GM21737 (cell line): ENCODE measurements around the gene CEP55.

Experiments
- ATAC-seq: cut with Tn5 transposase; IDR thresholded peaks from one replicate; pipeline ENCODE4 v1.9.1; 2021; ENCODE audit warnings: mild to moderate bottlenecking, moderate library complexity; ENCODE audit not compliant: unreplicated experiment

CEP55 gene

DNA sequence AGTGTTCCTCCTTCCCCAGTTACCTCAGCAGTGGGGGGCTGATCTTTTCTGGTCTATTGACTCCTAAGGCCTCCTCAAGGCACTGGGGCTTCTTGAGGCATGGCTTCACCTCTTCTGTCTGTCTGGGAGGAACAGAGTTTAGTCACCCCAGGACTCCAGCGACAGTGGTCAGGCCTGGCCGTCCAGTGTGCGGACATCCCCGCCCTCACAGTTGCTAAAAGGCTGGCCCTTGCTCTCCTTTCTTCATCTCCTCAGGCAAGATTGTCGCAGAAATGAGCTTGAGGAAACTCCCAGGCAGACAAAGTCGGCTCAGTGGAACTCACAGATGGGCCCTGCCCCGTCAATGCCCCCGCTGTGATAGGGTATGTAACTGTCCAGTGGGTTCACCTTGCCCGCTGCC is 63.1 kb downstream of the CEP55 start:
- no peak for ATAC-seq

DNA sequence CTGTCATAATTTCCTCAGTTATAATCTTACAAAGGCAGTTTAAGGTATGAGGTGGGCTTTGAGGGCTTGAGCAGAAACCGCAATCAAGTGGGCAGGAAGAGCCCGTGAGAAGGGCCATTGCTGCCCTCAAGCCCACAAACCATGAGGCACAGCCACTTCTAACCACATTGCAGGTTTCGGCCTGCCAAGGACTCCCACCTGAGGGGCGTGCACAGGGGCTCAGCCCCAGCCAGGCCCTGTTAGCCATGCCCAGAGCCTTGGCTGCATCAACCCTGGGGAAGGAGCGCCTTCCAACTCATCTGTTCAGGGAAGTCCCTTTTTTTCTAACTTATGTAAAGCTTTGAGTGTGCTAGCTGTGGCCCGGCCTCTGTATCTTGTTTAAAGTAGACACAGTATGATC is 64.1 kb downstream of the CEP55 start:
- no peak for ATAC-seq

DNA sequence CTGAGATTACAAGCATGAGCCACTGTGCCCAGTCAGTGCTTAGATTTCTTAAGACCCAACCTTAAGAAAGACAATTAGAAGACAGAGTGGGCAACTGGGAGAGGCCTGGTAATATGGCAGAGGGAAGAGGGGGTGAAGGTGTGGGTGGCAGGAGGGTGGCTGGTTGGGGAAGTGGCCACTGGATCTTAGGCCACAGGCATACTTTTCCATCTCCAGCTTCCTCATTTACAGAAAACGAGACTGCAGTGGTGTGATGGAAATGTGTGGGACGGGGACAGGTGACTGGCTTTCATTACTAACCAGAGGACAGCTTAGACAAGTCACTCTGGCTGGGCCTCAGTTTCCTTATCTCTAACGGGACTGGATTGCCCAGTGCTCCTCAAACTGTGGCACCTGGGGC is 69.0 kb downstream of the CEP55 start:
- ATAC-seq, result no peak

DNA sequence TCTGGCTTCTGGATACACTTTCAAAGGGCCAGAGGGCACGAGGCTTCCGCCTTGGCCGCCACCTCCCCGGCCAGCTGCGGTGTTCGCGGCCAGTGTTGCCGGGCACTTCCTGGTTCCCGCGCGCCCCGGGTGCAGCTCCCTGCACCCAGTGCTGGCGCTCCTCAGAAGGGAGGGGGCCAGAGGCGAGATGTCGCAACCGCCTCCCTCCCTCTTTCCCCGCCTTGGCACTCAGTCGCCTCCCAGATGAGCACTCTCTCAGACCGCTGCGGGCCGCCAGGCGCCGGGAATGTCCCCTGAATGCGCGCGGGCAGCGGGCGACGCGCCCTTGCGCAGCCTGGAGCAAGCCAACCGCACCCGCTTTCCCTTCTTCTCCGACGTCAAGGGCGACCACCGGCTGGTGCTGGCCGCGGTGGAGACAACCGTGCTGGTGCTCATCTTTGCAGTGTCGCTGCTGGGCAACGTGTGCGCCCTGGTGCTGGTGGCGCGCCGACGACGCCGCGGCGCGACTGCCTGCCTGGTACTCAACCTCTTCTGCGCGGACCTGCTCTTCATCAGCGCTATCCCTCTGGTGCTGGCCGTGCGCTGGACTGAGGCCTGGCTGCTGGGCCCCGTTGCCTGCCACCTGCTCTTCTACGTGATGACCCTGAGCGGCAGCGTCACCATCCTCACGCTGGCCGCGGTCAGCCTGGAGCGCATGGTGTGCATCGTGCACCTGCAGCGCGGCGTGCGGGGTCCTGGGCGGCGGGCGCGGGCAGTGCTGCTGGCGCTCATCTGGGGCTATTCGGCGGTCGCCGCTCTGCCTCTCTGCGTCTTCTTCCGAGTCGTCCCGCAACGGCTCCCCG is 70.2 kb downstream of the CEP55 start, which contains the start of gene FFAR4:
Gene FFAR4 (plus strand): TSS at position 231 of the 842 bp plus-strand sequence. CDS start 56 bp downstream, at position 287.
- no peak for ATAC-seq

GRCh38 chr10:93567277-93568104 is 71.1 kb downstream of the CEP55 start:
- no peak for ATAC-seq

DNA sequence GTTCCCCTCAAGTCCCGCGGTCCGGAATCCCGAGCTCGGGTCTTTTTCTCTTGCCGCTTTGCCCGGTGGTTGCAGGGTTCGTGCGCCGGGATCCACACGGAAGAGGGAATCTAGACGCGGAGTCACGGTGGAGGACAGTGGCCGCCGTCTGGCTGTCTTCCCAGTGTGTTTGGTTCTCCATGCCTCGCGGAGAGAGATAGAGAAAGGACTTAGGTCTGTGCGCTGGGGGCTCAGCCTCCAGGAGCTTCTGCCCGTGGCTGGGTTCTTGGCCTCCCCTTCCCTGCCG is 71.6 kb downstream of the CEP55 start:
- no peak for ATAC-seq

GRCh38 chr10:93570383-93570782 is 74.0 kb downstream of the CEP55 start:
- no peak for ATAC-seq

DNA sequence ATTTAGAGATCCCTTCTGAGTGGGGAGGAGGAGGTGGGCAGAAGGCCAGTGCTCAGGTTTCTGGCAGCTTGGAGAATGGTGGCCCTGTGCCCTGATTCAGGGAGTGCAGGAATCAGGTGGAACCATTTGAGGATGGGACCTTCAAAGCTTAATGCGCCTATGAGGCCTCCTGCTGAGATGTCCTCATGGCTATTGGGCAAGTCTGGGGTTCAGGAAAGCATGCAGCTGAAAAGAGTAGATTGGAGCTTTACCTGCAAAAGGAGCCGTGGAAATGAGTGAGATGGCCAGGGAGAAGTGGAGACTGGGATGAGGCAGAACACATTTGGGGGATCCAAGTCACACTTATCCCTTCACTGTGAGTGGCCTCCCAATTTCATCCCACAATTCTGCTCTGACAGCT is 76.2 kb downstream of the CEP55 start:
- no peak for ATAC-seq

DNA sequence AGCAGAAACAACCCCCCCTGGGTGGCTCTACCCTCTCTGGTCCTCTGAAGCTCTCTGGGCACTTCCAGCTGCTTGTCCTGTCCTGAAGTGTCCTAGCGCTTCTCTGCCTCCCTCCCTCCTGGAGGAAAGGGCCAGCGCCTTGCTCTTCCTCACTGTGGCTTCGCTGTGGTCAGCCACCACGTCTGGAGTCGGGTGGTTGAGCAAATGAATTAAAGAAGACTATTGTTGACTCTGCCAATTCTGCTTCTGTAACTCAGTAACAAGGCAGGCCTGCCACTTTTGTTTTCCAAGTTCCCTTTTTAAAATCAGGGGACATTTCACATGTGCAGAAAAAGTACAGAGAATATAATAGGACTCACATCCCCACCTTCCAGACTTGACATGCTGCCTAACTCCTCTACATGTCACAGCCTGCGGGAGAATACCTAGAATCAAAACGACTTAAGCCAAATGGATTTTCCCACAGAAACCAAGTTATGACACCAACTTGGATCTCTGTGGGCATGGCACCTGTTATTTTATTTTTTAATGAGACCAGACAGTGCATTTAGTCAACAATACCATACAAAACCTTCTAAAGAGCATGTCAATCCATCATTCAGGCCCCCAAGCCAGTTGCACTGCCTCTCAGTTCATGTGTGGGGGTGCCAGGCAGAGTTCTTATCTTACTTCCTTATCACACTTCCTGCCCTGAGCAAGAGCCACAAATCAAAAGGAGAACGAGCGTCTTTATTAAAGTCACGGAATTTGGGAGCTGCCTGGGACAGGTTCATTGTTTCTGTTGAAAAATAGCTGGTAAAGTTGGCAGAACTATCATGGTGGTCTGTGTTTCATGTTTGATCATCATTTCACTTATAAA is 76.9 kb downstream of the CEP55 start:
- no peak for ATAC-seq

- no peak for ATAC-seq
Measured at GRCh38 chr10:93573924-93574323, 77.5 kb downstream of the CEP55 start.

DNA sequence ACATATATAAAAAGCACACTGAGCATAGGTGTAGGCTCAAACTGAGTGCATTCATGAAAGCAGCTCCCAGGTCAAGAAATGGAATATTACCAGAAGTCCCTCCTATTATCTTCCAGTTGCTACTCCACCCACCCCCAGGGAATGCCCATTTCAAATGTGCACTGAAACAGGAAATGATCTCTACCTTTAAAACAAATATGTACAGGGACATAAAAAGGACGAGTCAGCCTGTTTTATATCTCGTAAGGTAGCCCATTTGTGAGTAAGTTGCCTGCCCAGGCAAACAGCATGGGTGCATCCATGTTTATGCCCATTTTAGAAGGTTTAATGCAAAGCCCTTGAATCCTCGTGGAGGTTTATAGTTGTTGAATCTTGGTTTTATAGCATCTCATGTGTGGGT is 80.5 kb downstream of the CEP55 start:
- no peak for ATAC-seq

GRCh38 chr10:93577565-93577964 is 81.2 kb downstream of the CEP55 start:
- no peak for ATAC-seq
